ENCODE measurements around the gene TMEM145.
"Not testable (repeated sequence)": the region's sequence is repeated elsewhere in the genome, so short reads cannot be mapped to it uniquely, and the experiment has no call there.

Gene TMEM145

GRCh38 chr19:42333018-42333417 is 19.9 kb downstream of the TMEM145 start:
- H3K36me3 ChIP-seq = peaks cover 10 to 48% (median 23%) of the 10 kb centered on the region in 3 donors
- no peak overlapping the region for H3K4me3 ChIP-seq
- intact Hi-C loops (cut with DNase I; ENCODE audit: low total_unique reads) = no loop called here
- peaks cover 0 to 7% (median under 1%) of the 10 kb centered on the region in 4 donors for H3K4me1 ChIP-seq
- no peak overlapping the region for H3K27ac ChIP-seq
- DNase-seq = no peak
- TF ChIP-seq CTCF (IDR thresholded peaks at IDR 0.05) = no peak
- no peaks in the 10 kb centered on the region for H3K27me3 ChIP-seq
- no peaks in the 10 kb centered on the region for H3K9me3 ChIP-seq

- Histone ChIP-seq H3K9me3 (no peaks in the 10 kb centered on the region), H3K27me3 (no peaks in the 10 kb centered on the region), H3K36me3 (peaks cover 10 to 53% (median 23%) of the 10 kb centered on the region in 3 donors), H3K4me1 (no peaks in the 10 kb centered on the region), H3K27ac (no peak overlapping the region), H3K4me3 (no peak overlapping the region)
- DNase-seq = no peak
- no peak for TF ChIP-seq CTCF (IDR thresholded peaks at IDR 0.05)
- intact Hi-C loops (cut with DNase I; ENCODE audit: low total_unique reads) = no loop called here
These were observed 21.0 kb downstream of the TMEM145 start for GRCh38 chr19:42333975-42334696.

GRCh38 chr19:42334697-42335373 is 21.7 kb downstream of the TMEM145 start:
- H3K36me3 ChIP-seq = peaks cover 10 to 57% (median 26%) of the 10 kb centered on the region in 3 donors
- no peak for DNase-seq
- no peak overlapping the region for H3K4me3 ChIP-seq
- intact Hi-C loops (cut with DNase I; ENCODE audit: low total_unique reads) = no loop called here
- no peak for TF ChIP-seq CTCF (IDR thresholded peaks at IDR 0.05)
- H3K27ac ChIP-seq = no peak overlapping the region
- H3K4me1 ChIP-seq = no peaks in the 10 kb centered on the region
- H3K9me3 ChIP-seq = no peaks in the 10 kb centered on the region
- H3K27me3 ChIP-seq = no peaks in the 10 kb centered on the region

- Histone ChIP-seq H3K27ac (no peak overlapping the region), H3K4me1 (no peaks in the 10 kb centered on the region), H3K9me3 (no peaks in the 10 kb centered on the region), H3K27me3 (no peaks in the 10 kb centered on the region), H3K36me3 (peaks cover 10 to 61% (median 32%) of the 10 kb centered on the region in 3 donors), H3K4me3 (no peak overlapping the region)
- no peak for TF ChIP-seq CTCF (IDR thresholded peaks at IDR 0.05)
- intact Hi-C loops (cut with DNase I; ENCODE audit: low total_unique reads) = no loop called here
- DNase-seq = no peak
These were observed 22.3 kb downstream of the TMEM145 start for GRCh38 chr19:42335374-42335936.

- TF ChIP-seq CTCF (IDR thresholded peaks at IDR 0.05) = no peak
- no peak overlapping the region for H3K27ac ChIP-seq
- no peaks in the 10 kb centered on the region for H3K4me1 ChIP-seq
- DNase-seq = no peak
- no peaks in the 10 kb centered on the region for H3K9me3 ChIP-seq
- no peak overlapping the region for H3K4me3 ChIP-seq
- intact Hi-C loops (cut with DNase I; ENCODE audit: low total_unique reads) = no loop called here
- no peaks in the 10 kb centered on the region for H3K27me3 ChIP-seq
- peaks cover 10 to 61% (median 32%) of the 10 kb centered on the region in 3 donors for H3K36me3 ChIP-seq
These were observed 22.9 kb downstream of the TMEM145 start for GRCh38 chr19:42335971-42336370.

- peaks cover 10 to 78% (median 42%) of the 10 kb centered on the region in 3 donors for H3K36me3 ChIP-seq
- H3K4me3 ChIP-seq; H3K27me3 ChIP-seq; H3K9me3 ChIP-seq; H3K4me1 ChIP-seq; DNase-seq; intact Hi-C loops (cut with DNase I; ENCODE audit: low total_unique reads); H3K27ac ChIP-seq: not testable (repeated sequence)
These were observed 26.2 kb downstream of the TMEM145 start for GRCh38 chr19:42339126-42339860.

- H3K27me3 ChIP-seq; H3K4me3 ChIP-seq; intact Hi-C loops (cut with DNase I; ENCODE audit: low total_unique reads); H3K9me3 ChIP-seq; H3K27ac ChIP-seq; DNase-seq; H3K4me1 ChIP-seq: not testable (repeated sequence)
- H3K36me3 ChIP-seq = peaks cover 16 to 78% (median 46%) of the 10 kb centered on the region in 3 donors
These were observed 26.8 kb downstream of the TMEM145 start for GRCh38 chr19:42339922-42340321.

Data from tibial artery (tissue), 4 donors.